DND-41 (cell line): ENCODE results near the gene FHOD3.
"Not testable (repeated sequence)": the region's sequence is repeated elsewhere in the genome, so short reads cannot be mapped to it uniquely, and the experiment has no call there.

Source experiments
- ATAC-seq: fragments of 200-7000 bp; cut with Tn5 transposase; 3 replicates; pipeline ENCODE4 v1.9.1; 2021; ENCODE audit warnings: low read depth; ENCODE audit not compliant: insufficient read depth
- DNase-seq: peaks from one replicate; pipeline ENCODE4 v3.0.0-alpha.2; 2020
- H2AFZ ChIP-seq: 2 replicates; pipeline ENCODE4 v1.6.0; 2012; ENCODE audit warnings: low read depth, low read length
- H3K27ac ChIP-seq: 2 replicates; pipeline ENCODE4 v1.5.1; 2012; ENCODE audit warnings: low read length, inconsistent platforms
- H3K27me3 ChIP-seq: fragments of 200-600 bp; sonication (generic); 2 replicates; pipeline ENCODE4 v1.6.0; 2012; ENCODE audit warnings: low read length, mild to moderate bottlenecking, inconsistent platforms; ENCODE audit not compliant: insufficient read depth, poor library complexity
- H3K36me3 ChIP-seq: 2 replicates; pipeline ENCODE4 v1.5.1; 2012; ENCODE audit warnings: low read length, inconsistent platforms; ENCODE audit not compliant: insufficient read depth
- H3K4me1 ChIP-seq: 2 replicates; pipeline ENCODE4 v1.5.1; 2012; ENCODE audit warnings: mild to moderate bottlenecking, low read length; ENCODE audit not compliant: insufficient read depth
- H3K4me2 ChIP-seq: 2 replicates; pipeline ENCODE4 v1.6.0; 2012; ENCODE audit warnings: mild to moderate bottlenecking, moderate library complexity, low read length, inconsistent platforms; ENCODE audit not compliant: insufficient read depth
- H3K4me3 ChIP-seq, 2 experiments: fragments of 200-600 bp in 1 of 2; shearing (Covaris generic) in 1 of 2; 2 replicates each; pipeline ENCODE4 v1.5.1; 2012 to 2016; ENCODE audit warnings: inconsistent platforms in 2 of 2, low read length in 2 of 2, mild to moderate bottlenecking in 2 of 2, low read depth in 1 of 2, moderate library complexity in 1 of 2
- H3K79me2 ChIP-seq: 2 replicates; pipeline ENCODE4 v1.6.0; 2012; ENCODE audit warnings: low read length, inconsistent platforms; ENCODE audit not compliant: insufficient read depth
- H3K9ac ChIP-seq: 2 replicates; pipeline ENCODE4 v1.6.0; 2012; ENCODE audit warnings: low read depth, mild to moderate bottlenecking, inconsistent platforms, low read length, moderate library complexity
- H3K9me3 ChIP-seq: 2 replicates; pipeline ENCODE4 v1.5.1; 2012; ENCODE audit warnings: low read length, moderate library complexity, mild to moderate bottlenecking, inconsistent platforms; ENCODE audit not compliant: insufficient read depth, severe bottlenecking
- H4K20me1 ChIP-seq: 2 replicates; pipeline ENCODE4 v1.6.0; 2012; ENCODE audit warnings: low read length; ENCODE audit not compliant: insufficient read depth
- CTCF ChIP-seq: IDR thresholded peaks from 2 replicates; pipeline ENCODE4 v1.5.1; 2012; ENCODE audit warnings: borderline replicate concordance, low read length, moderate library complexity, mild to moderate bottlenecking; ENCODE audit not compliant: poor library complexity, severe bottlenecking; ENCODE audit errors: extremely low read depth
- EZH2 ChIP-seq: IDR thresholded peaks from 3 replicates; pipeline ENCODE4 v1.6.1; 2012; ENCODE audit warnings: borderline replicate concordance, low read depth, mild to moderate bottlenecking, moderate library complexity, low read length, inconsistent platforms; ENCODE audit not compliant: severe bottlenecking

Gene FHOD3

GRCh38 chr18:36354989-36355388 is 57.5 kb downstream of the FHOD3 start:
- Histone ChIP-seq H3K9ac (no peak overlapping the region), H3K79me2 (no peaks in the 10 kb centered on the region), H3K36me3 (no peaks in the 10 kb centered on the region), H3K27me3 (no peaks in the 10 kb centered on the region), H4K20me1 (no peaks in the 10 kb centered on the region), H3K4me1 (no peaks in the 10 kb centered on the region), H3K4me2 (no peak overlapping the region), H3K27ac (no peak overlapping the region), H3K9me3 (no peaks in the 10 kb centered on the region), H2AFZ (no peak overlapping the region), H3K4me3 (no peak overlapping the region)
- DNase-seq (no peak), ATAC-seq (no peak)
- no peak for TF ChIP-seq EZH2
- TF ChIP-seq CTCF: no peak

- DNase-seq (no peak), ATAC-seq (no peak)
- Histone ChIP-seq H4K20me1 (no peaks in the 10 kb centered on the region), H2AFZ (no peak overlapping the region), H3K4me3 (no peak overlapping the region), H3K4me2 (no peak overlapping the region), H3K36me3 (no peaks in the 10 kb centered on the region), H3K79me2 (no peaks in the 10 kb centered on the region), H3K4me1 (no peaks in the 10 kb centered on the region), H3K27ac (no peak overlapping the region), H3K27me3 (no peaks in the 10 kb centered on the region), H3K9ac (no peak overlapping the region), H3K9me3 (no peaks in the 10 kb centered on the region)
- TF ChIP-seq CTCF (no peak), EZH2 (no peak)
These were observed 58.0 kb downstream of the FHOD3 start for GRCh38 chr18:36355511-36355910.

GRCh38 chr18:36356741-36357140 is 59.2 kb downstream of the FHOD3 start:
- not testable (repeated sequence) for H3K9ac ChIP-seq, H3K27ac ChIP-seq, ATAC-seq, H3K36me3 ChIP-seq, H2AFZ ChIP-seq, H3K27me3 ChIP-seq, H3K4me1 ChIP-seq, DNase-seq, H3K4me2 ChIP-seq, H3K79me2 ChIP-seq, H4K20me1 ChIP-seq, H3K9me3 ChIP-seq, H3K4me3 ChIP-seq

- ATAC-seq (no peak), DNase-seq (no peak)
- H3K36me3 ChIP-seq: no peaks in the 10 kb centered on the region
- H4K20me1 ChIP-seq: no peaks in the 10 kb centered on the region
- H3K4me2 ChIP-seq: no peak overlapping the region
- H3K9ac ChIP-seq: no peak overlapping the region
- H3K27ac ChIP-seq: no peak overlapping the region
- no peaks in the 10 kb centered on the region for H3K9me3 ChIP-seq
- no peak overlapping the region for H2AFZ ChIP-seq
- no peak overlapping the region for H3K4me3 ChIP-seq
- H3K27me3 ChIP-seq: no peaks in the 10 kb centered on the region
- no peaks in the 10 kb centered on the region for H3K79me2 ChIP-seq
- TF ChIP-seq CTCF: no peak
- no peaks in the 10 kb centered on the region for H3K4me1 ChIP-seq
These were observed 60.6 kb downstream of the FHOD3 start for GRCh38 chr18:36358141-36358540.
